GM19463 (cell line): Measurements from ENCODE around the gene CLSTN2.
A peak's percentile ranks its signal among the peaks of the same experiment; 100 is the strongest.

ENCODE experiments used
- ATAC-seq: cut with Tn5 transposase; IDR thresholded peaks from one replicate; pipeline ENCODE4 v1.9.1; 2021; ENCODE audit warnings: mild to moderate bottlenecking, moderate library complexity; ENCODE audit not compliant: unreplicated experiment

The CLSTN2 gene

DNA sequence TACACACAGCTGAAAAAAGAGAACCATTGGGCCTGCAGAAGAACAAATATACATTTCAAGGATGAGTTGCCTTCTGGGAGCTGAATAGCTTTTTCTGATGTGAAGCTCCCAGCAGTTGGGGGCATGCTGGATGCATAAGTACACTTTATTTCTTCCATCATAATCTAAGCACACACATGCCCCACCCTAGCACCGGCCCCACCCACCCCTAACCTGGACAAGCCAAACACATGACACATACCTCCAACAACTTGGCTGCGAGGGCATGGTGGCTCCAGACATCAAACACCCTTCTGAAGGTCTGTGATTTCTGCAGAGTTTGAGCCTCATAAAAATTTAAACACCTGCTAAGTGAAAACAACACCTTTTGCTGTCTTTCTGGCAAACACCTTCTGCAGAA lies 435.7 kb downstream of the CLSTN2 start:
- no peak for ATAC-seq

DNA sequence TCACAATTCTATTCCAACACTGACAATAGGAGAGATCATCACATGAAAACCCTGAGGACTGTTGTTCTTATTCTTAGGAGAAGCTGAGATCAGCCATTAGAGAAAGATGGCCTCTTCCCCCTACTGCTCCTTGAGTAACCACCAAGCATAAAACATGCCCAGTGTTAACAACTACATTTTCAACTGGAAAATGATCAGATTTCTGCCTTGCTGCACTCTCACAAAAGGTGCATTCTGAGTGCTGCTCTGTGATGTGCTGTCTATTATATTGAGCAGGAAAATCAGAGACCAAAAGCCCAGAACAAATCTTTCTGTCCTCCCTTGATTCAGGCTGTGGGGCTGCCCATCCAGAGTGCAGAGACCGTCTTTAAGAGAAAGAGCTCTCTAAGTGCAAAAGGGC lies 438.2 kb downstream of the CLSTN2 start:
- ATAC-seq = no peak

DNA sequence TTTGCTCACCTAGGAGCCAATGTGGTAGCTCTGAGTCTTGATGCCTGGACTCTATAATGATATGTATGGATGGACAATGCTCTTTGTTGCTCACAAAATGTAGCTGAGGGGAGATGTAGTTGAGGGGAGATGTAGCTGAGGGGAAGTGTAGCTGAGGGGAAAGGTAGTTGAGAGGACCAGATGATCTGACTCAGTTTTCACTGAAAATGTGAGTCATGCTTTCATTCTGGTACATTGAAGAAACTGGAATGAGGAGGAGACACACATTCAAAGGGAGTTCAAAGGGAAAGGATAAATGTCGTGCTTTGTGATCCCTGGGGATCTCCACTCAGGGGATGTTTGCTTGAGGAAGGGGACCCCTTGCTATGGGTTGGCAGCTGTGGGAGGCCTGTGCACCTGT lies 440.0 kb downstream of the CLSTN2 start:
- no peak for ATAC-seq

DNA sequence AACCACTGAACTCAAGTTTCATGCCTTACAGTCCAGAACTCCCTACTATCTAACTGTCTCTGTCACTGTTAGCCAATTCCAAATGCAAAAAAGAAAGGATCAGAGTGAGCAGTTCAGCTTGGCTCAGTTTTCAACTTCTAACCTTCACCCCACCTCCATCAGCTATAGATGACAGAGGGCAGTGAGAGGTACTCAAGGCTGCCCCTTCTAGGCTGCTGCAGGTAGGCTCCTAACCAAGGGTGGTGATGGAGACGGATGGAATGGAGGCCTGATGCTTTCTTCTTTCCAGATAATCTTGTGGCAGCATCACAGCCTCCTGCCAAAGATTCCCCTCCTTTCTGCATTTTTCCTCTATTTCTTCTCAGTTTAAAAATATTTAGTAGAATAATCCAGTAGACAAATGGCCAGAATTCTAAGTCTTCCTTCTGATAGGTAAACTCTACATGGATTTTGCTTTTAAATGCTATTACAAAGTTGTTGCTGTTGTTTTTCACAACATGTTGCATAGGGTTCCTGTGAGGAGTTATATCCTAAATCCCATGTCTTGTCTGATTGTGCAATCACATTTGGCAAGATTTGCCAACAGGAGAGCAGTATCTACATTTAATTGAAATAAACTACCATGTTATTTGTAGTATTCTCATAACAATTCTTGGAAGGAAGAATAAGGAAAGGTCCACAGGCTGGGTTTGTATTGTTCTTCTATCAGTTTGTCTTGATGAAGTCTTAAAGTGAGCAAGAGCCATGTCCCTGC lies 441.3 kb downstream of the CLSTN2 start:
- ATAC-seq = no peak

DNA sequence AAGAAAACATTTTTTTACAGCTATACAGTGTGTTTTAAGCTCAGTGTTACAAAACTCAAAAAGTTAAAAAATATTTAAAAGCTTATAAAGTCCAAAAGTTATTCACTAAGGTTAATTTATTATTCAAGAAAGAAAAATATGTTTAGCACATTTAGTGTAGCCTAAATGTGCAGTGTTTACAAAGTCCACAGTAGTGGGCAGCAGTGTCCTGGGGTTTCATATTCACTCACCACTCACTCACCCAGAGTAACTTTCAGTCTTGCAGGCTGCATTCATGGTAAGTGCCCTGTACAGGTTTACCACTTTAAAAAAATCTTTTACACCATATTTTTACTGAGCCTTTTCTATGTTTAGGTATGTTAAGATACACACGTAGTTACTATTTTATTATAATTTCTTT lies 442.7 kb downstream of the CLSTN2 start:
- no peak for ATAC-seq

DNA sequence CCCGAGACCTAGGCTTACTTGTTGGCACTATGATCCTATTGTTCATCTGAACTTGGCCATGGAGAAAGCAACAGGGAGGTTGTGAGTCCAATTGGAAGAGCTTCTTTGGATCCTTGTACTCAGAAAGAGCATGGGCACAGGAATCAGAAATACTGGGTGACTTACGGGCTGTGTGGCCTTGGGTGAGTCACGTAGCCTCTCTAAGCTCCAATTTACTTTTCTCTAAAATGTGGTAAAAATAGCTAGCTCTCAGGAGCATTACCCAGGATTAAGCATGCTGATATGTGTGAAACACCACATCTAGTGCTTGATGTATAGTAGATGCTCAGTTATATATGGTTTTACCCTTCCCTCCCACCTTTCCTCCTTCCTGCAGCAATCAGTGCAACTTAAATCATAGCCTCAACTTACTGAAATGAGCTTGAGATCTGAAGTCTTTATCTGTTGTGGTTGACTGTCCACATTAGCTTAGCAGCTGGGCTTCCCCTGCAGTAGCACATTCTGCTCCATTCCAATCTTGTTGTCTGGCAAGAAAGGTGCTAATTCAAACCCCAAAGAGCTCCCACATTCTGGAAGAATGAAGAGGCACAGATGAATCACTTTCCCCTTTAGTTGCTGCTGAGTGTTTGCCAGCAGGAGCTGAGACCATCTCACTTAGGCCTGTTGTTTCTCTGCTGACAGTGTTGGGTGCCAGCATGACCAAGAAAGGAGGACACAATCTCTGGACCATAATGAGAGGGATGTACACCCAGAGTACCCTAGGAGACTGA lies 443.8 kb downstream of the CLSTN2 start:
- ATAC-seq = no peak

DNA sequence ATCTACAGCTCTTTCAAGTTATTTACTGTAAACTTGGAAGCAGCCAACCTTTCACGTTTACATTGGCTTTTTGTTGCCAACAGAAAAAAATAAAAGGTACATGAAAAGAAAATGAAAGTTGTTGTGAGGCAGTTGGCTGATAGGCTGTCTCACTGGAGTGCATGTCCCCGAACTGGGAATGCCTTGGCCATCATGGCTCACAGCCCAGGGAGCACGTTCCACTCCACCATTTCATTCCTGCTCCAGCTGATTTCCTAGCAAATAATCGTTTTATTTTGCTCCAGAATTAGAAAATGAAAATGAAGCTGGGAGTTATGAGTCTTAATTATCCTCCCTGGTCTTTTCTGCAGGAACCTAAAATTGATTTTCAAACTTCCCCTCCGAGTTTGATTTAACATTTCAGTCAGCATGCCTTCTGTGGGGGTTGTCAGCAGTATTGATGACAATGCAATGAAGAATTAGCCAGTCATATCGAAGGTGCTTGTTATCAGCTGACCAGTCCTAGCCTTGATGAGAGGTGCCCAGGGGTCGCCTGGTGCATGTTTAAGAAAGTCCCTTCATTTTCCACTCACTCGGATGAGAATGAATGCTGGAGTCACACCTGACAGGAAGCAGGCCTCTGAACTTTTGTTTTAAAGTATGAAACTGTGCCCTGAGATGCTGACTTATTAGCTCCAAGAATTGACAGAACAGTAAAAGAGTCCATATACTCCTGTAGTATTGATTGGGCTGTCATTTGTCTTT lies 449.2 kb downstream of the CLSTN2 start:
- no peak for ATAC-seq

DNA sequence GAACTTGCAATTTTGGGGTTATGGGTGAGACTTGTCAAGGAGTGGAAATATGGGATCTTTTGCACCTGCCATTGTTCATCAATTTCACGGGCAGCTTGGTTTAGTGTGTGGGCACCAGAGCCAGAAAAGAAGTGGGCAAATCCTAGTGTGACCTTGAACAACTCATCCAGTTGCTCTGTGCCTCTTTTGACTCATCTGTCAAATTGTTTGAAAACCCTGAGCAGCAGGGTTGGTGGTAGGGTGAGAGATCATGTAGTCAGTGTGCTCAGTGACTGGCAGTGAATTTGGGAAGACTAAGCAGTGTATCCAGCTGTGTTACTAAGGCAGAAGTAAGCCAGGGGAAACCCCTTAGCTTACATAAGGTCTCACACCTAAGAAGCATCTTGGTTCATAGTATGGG lies 449.9 kb downstream of the CLSTN2 start:
- no peak for ATAC-seq

DNA sequence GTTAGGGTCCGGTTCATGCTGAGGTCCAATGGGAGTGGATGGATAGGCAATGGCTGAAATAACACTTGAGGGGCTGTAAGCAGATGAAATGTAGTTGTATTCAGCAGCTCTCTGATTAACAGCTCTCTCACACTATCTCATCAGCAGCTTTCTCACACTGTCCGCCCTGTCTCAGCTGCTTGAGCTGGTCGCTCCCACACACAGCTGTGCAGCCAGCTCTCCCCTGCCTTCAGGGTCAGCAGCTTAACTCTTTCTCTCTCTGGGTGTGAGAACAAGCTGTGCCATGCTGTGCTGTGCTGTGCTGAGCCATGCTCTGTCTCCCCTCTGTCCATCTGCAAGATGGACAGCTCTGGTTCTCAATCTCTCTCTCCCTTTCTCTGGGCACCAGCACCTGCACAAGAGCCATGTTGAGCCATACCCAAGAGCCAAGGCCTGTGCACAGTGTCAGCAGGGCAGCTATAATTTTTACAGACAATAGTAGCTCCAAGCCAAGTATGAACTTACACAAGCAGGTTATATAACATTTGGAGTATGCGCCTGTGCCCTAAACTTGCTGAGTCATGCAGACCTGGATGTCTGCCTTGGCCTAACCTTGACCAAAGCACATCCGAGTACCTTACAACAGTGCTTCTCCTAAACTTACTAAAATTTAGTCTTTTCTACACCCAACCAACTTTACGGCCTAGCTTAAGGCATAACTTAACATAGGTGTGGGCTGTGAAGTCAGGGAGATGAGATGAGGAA lies 451.5 kb downstream of the CLSTN2 start:
- no peak for ATAC-seq

DNA sequence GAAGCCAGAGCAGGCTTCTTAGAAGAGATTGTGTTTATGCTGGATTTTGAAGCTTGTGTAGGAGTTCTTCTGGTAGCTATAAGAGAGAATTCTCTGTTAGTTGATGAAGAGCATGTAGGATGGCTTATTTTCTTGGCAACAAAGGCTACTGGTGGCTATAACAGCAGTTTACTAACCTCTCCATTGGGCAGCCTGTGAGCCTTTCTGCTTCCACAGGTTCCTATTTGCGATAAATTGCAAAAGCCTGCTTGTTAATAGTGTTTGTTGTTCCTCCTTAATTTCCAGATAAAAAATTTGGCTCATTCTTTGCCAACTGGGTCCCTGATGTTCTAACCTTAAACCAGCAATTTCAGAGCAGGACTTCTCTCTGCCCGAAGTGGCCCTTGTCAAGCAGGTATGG lies 452.3 kb downstream of the CLSTN2 start:
- no peak for ATAC-seq

DNA sequence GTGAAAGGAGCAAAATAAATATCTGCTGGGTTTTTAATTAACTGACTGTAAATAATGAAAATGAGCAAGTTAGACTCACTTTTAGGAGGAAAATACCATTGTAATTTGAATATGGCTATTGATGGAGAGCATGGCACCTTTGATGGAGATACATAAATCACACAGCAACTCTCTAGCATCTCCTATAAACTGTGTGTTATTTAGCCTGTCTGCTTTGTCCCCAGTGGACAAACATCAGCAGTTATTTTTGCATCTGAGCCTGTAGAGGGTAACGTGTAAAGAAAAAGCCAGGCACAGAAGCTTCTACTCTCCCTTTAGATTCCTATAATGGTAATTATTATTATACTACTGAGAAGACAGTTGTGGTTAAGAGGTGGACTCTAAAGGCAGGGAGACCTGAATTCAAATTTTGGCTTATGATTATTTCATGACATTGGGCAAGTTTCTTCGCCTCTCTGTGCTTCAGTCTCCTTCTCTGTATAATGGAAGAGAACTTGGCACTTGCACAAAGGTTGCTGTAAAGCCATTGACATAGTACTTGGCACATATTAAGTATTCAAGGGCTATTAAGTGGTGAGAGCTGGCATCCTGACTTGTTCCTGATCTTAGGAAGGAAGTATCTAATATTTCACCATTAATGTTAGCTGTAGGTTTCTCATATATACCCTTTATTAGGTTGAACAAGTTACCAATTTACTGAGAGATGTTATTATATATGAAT lies 453.4 kb downstream of the CLSTN2 start:
- no peak for ATAC-seq

DNA sequence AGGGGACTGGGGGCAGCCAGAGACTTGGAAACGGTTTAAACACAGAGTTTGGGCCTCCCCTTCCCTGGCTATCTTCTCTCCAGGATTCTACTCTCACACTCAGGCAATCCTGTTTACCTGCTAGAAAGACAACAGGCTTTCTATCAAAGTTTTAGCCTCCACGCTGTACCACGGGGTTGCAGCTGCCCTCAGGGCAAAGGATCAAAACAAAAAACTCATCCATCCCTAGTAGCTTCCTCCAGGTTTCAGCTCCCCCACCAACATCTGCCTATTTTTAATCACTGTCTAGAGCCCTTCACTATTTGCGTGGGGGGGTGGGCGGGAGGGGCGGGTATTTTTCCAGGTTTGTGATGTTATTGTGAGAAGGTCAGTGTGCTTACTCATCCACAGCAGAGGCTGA lies 456.1 kb downstream of the CLSTN2 start:
- no peak for ATAC-seq

DNA sequence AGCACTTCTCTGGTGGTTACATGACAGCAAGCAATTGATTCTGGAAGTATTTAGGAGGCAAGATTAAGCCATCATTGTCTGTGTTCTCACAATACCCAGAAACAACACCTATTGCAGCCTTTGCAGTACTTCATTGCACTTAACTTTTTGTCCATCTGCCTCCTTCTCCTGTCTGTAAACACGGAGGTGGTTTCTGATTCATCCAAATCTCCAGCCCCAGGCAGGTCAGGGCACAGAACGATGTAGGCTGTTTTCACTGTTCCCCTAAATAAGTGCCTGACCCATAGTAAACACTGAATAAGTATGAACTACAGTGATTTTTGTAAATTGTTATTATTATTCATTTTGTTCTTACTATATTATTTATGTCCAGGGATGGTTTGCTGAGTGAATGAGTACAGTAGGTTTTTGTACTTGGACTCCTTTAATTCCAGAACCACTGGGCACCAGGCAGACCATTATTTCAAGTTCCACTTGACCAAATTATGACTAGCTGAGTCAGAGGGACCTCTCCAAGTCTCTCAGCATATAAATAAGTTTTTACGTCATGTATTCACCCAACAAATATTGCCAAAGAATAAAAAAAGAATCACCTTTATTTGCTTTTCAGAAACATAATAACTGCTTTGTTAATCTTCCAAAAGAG lies 459.6 kb downstream of the CLSTN2 start:
- ATAC-seq = no peak

DNA sequence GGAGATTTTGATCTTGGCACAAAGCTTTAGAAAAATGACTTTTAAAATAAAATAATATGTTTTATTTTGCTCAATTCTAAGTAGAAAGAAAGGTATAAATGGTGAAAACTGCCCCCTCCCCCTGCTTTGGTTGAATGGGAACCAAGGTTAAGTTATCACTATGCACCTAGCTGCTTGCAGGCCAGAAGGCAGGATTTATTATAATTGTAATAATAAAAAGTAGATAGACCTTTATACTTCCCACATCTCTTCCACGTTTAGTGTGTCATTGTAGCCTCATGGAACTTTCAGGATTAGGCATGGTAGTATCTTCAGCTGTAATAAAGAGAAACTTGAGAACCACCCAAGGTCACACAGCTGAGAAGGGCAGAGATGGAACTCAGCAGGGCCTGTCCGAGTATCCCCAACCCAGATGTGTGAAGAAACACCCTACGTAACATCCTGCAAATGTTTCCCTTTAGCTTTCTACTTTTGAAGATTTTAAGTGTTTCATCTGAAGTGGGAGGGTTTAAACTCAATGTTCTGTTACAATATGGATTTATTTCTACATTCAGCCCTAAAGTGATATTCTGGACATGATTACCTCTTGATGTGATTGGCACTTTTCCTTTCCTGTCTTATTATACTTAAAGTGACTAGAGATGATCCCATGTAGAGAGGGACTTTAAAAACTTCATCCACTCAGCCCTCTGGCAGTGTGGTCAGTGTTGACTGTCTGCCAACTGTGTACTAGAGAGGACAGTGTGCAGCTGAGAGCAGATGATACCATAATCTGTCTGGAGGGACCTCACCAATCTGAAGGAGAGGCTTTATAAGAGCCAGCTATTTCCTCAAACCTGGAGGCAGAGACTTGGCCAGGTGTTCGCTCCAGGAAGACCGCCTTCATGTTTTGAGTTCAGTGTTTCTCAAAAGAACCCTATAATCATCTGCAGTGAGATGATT lies 460.4 kb downstream of the CLSTN2 start:
- ATAC-seq = no peak

DNA sequence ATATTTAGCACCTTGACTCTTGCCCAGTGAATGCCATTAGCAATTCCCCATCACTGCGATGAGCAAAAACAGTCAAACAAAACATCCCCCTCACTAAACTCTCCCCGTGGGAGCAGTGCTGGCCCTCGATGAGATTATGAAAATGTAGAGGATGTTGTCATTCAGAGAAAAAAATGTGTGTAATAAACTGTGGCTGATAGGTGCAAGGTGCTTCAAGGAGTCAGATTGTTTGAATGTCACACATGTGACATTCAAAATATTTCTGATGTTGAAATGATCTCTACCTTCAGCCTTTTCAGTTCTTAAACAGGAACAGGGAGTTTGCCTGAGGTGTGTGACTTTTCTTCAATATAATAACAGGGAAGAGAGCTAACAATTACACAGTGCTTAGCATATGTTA lies 461.1 kb downstream of the CLSTN2 start:
- ATAC-seq = no peak

DNA sequence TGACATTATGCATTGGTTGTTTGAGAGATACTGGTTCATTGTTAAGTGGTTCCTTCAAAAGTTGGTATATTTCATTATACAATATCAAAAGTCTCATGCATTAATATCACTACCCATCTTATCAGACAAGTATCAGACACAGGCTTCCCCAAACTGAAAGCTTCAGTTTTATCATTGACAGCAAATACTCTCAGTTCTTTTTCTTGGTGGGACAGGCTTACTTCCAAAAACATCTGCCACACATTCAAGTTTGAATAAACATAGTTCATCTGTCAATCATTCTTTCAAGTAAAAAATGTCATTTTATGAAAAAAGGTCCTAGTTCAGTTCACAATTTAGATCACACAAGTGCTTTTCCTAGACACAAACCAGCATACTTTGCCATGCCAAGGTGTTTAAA lies 462.9 kb downstream of the CLSTN2 start:
- ATAC-seq = peak; percentile 61

DNA sequence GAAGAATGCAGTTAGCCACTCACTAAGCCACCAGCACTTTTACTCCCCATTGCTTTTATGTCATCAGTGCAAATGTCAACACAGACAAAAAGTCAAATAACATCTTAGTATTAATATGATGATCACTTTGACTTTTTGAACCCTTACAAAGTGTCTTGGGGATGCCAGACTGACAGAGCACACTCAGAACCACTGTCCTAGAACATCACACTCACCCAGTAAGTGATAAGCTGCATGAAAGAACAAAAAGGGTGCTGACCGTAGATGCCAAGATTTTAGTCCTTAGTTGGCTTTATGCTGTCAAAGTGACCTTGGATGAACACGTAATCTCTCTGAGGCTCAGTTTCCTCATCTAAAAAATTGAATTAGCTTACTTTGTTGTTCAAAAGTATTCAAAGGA lies 463.4 kb downstream of the CLSTN2 start:
- ATAC-seq = no peak

DNA sequence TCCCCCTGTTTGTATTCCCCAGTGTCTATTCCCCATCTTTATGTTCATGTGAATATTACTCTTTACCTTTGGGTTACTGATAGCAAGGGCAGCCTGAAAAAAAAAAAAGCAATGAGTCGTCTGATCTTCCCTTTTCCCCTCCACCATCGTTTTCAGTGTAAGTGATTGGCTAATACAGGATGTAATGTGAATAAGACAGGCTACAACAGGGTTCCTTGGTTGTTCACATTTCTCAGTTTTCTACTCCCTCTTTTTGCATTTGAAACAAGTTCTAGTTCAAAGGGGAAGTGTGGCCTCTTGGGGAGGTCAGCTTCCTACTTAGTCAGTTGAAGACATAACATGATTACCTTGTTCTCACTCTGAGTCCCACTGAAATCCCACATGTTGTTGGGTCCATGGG lies 464.9 kb downstream of the CLSTN2 start:
- ATAC-seq = no peak

DNA sequence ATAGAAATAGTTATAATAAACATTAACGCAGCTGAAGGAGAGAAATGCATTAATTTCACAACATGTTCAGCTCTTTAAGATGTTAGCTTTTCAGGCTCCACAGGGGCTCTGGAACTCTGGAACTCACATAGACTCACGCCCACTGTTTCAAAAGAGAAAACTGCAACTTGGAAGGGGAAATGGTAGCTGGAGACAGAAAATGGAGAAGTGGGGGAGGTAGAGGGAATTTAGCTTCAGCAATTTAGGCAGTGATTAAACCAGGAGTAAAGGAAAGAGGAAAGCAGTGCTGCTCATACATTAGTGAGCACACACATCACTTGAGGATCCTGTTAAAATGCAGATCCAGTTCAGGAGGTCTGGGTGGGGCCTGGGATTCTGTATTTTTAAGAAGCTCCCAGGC lies 468.1 kb downstream of the CLSTN2 start:
- no peak for ATAC-seq
